Cerebellar nuclear complex (tissue), 1 donor: Measurements from ENCODE around the gene RBP5.
"Not testable (repeated sequence)": the region's sequence is repeated elsewhere in the genome, so short reads cannot be mapped to it uniquely, and the experiment has no call there.

Source experiments
- DNase-seq, 2 experiments: peaks; one replicate each; lab custom pipeline; 2025; lab: John Stamatoyannopoulos, UW

The RBP5 gene

DNA sequence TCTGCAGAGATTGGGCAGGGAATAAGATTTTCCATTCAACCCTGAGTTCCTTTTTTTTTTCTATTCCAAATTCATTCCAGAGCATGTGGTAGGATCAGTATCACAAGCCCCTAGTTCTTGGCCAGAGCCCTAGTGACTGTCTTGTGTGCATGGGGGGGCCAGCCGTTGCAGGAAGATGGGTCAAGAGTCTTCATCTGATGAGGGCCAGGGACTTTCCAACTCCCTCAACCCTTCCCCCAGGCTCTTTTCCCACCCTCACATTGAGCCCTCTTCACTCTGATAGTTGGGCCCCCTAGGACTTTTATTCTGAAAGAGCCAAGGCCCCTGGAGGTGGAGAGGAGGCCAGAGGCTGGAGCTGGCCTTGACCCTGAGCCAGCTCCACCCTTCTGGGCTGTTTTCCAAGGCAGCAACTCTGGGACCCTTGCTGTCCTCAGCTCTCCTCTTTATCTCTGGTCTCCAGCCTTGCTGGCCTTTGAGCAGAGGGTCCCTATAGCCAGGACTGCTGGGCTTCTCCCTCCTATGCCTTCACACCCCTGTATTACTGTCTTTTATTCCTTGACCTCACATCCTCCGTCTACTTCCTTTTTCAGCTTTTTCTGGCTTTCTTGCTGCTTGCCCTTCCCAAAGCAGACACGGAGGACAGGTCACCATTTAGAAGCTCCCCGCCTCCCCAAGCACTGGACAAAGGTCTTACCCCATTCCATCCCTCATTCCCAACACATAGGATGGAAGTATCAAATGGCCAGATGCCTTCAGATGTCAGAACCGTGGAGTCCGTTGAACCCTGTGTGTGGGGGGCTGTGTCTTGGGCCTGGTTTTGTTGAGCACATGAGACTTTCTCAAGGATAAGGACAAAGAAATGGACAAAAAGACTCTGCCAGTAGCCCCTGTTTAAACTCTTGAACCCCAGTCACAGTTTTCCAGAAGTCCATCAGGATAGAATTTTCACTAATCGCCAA is 5.6 kb downstream of the RBP5 start:
- DNase-seq = no peak

GRCh38 chr12:7121324-7121723 is 7.4 kb downstream of the RBP5 start:
- DNase-seq = no peak

DNA sequence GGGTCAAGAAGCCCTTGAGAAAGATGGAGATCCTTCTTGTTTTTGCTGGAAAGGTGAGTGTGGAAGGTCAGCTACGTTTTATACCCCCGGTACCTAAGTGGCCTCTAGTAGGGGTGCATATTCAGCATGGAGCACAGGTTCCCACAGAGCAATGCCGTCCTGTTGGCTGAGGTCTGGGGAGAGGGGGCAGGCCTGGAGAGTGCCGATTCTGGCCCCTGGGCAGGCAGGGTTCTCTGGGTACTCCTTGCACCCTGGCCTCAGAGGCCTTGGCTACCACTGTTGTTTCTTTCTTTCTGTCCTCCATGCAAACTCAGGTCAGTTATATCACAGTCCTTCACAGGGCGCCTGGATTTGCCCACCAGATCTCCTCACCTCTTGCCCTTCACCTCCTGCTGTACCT is 8.5 kb downstream of the RBP5 start:
- DNase-seq = no peak

- DNase-seq = no peak
Measured at GRCh38 chr12:7118881-7119280, 9.8 kb downstream of the RBP5 start.

DNA sequence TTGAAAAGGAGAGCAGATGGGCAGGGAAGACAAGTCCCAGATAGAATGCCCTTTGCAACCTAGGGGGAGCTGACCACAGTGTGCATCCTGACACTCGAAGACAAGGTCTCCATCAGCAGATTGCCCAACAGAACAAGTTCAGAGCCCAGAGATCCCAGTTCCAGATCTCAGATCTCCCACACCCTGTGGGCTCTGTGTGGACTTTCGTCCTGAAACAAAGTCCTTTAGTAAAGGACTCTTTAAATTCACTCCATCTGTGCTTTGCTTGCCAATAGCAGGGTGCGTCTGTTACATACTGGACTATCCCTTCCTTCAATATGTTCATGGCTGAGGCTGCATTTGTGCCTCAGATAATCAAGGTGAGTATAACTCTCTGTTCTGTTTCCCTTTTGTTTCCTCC is 11.0 kb downstream of the RBP5 start:
- no peak for DNase-seq

- no peak for DNase-seq
Measured at GRCh38 chr12:7116916-7117315, 11.8 kb downstream of the RBP5 start.

- no peak for DNase-seq
Measured at GRCh38 chr12:7116196-7116595, 12.5 kb downstream of the RBP5 start.

GRCh38 chr12:7114851-7115250 is 13.8 kb downstream of the RBP5 start:
- no peak for DNase-seq

DNA sequence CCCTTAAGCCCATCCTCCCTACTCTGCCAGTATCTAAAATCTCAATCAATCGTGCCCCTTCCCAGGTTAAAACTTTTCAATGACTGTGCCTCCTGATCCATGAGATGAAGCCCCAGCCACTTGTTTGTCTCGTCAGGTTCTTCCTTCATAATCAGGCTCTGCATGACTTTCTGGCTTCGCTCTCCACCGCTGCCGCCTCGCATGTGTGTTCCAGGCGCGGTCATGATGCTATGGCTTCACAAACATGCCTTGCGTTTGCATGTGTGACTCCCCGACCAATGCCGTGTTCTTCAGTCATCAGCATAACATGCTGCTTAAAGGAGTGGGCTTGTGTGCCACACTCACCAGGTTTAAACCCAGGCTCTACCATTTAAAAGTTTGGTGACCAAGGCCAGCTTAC is 14.7 kb downstream of the RBP5 start:
- DNase-seq = no peak

GRCh38 chr12:7113389-7113871 is 15.3 kb downstream of the RBP5 start:
- no peak for DNase-seq

DNA sequence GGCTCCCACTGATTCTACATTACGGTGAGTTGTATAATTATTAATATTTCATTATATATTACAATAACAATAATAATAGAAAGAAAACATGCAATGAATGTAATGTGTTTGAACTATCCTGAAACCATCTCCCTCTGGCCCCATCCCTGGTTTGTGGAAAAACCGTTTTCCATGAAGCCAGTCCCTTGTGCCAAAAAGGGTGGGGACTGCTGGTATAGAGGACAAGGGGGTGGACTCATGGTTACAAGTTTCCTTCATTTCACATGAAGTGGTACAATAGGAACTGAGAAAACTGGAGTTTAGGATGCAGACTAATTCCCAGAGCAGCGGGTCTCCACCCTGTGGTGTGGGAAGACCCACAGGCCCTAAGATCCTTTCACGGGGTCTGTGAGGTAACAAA is 16.6 kb downstream of the RBP5 start:
- DNase-seq = no peak

DNA sequence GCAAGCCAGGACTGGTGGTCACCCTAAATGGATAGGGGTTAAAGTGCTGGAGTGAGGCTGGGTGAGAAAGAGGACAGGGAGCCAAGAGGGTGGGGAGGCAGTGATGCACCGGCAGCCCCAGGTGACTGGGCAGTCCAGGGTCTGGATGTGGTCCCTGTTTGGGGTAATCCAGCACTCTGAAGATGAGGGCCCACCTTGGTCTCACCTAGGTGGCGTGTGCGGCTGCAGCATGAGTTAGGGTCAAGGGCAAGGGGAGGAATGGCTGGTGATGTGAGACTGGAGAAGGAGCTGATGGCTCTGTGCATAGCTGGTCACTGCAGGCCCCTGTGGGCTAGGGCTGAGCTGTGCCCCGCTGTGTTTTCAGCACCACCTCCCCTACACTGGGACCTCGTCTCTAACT is 18.0 kb downstream of the RBP5 start:
- DNase-seq = no peak

GRCh38 chr12:7109572-7109920 is 19.1 kb downstream of the RBP5 start:
- no peak for DNase-seq

DNA sequence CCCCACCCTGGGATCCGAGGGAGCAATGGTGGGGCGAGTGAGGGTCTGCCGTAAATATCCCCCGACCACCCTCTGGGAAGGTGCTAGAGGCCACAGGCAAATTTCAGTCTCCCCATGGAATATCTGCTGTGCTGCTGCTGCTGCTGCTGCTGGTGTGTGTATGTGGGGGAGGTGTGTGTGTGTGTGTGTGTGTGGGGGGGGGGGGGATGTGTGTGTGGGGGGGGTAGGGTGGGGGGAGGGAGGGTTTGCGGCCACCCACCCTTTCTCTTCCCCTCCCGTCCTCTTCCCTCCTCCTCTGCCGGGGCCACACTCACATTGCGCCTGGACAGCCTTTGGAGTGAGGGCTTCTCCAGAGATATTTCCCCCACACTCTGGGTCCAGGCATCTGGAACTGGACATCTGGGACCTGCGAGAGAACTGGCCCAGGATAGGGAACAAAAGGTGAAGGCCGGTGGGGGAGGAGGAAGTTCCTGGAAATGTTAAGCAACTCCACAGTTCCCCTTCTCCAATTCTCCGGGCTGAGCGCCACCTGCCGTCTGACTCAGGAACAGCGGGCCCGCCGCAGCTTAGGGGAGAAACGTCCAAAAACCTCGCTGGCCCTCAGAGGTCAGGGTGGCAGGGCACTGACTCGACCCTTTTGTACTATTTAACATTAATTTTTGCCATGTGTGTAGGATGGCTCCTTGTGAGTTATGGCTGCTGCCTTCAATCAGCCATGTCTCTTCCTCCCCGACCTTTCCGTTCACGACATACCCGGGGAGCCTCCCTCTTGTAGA is 19.7 kb downstream of the RBP5 start, which contains the start of gene C1RL:
Gene C1RL, minus strand, starts transcription at position 419 of the 776 bp plus-strand sequence. Its CDS starts 34 bp downstream, at position 385.
- DNase-seq = peak in 1 of 2 experiments; percentile 21

- DNase-seq = no peak
Measured at GRCh38 chr12:7108003-7108795, 20.5 kb downstream of the RBP5 start.

DNA sequence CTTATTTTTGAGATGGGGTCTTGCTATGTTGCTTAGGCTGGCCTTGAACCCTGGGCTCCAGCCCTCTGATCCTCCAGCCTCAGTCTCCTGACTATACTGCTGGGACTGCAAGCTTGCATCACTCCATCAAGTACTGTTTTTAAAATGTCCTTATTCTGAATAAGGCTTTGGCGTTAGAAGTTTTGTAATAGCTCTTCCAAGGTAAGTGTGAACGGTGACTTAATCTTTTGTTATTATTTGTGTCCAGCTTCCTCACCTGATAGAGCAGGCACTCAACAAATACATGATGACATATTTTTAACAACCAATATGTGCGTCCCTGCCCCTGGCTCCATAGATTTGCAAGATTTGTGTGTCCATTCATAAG is 21.1 kb downstream of the RBP5 start:
- no peak for DNase-seq

GRCh38 chr12:7107181-7107580 is 21.5 kb downstream of the RBP5 start:
- DNase-seq = not testable (repeated sequence)

GRCh38 chr12:7106082-7106481 is 22.6 kb downstream of the RBP5 start:
- DNase-seq = no peak

- no peak for DNase-seq
Measured at GRCh38 chr12:7103837-7104584, 24.7 kb downstream of the RBP5 start.

DNA sequence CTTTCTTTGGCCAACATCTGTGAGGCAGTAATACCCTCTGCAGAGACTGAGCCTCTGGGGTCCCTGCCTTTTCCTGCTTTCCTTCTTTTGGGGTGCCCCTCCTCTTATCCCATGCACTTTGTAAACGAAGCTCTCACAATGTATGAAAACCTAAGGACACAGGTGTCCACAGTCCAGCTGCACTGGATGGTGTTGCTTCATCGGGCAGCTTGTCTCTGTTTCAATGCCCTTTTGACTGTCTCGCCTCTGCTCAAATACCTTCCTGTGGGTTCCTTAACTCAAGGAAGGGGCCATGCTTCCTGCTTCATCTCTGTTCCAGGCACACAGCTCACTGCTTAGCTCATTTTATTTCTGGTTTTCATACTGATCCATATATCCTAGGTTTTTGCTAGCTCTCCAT is 26.1 kb downstream of the RBP5 start:
- DNase-seq = no peak

GRCh38 chr12:7101694-7102131 is 27.0 kb downstream of the RBP5 start:
- no peak for DNase-seq
